Right lobe of liver (tissue), 6 donors: ENCODE measurements around the gene TDRD10. TPM values are rescaled to one million over a fixed set of nuclear protein-coding genes. Genes with fewer than 3 reads are reported as not detected.

Source experiments
- ATAC-seq, 4 donors: fragments of 200-7000 bp; cut with Tn5 transposase; one replicate each; pipeline ENCODE4 v1.9.1; 2020; ENCODE audit warnings: mild to moderate bottlenecking in 4 of 4, moderate library complexity in 4 of 4
- DNase-seq, 3 donors: peaks; one replicate each; pipeline ENCODE4 v3.0.0-alpha.2; 2020
- H3K27ac ChIP-seq, 3 donors: fragments of 200-600 bp; one replicate each; pipeline ENCODE4 v1.8.0; 2022
- H3K27me3 ChIP-seq, 2 donors: fragments of 200-600 bp; one replicate each; pipeline ENCODE4 v1.8.0; 2022
- H3K36me3 ChIP-seq, 4 donors: fragments of 200-600 bp; sonication (generic) in 1 of 4; one replicate each; pipeline versions ENCODE4 v1.5.1 to v1.8.0; 2017 to 2022; ENCODE audit warnings: control low read depth in 1 of 4
- H3K4me1 ChIP-seq, 4 donors: fragments of 200-600 bp; sonication (generic) in 1 of 4; one replicate each; pipeline versions ENCODE4 v1.5.1 to v1.8.0; 2017 to 2022; ENCODE audit warnings: control low read depth in 1 of 4
- H3K4me3 ChIP-seq, 3 donors: fragments of 200-600 bp; one replicate each; pipeline ENCODE4 v1.8.0; 2022
- H3K9me3 ChIP-seq, 4 donors: fragments of 200-600 bp; sonication (generic) in 1 of 4; one replicate each; pipeline versions ENCODE4 v1.5.1 to v1.8.0; 2017 to 2022; ENCODE audit warnings: control low read depth in 1 of 4
- CTCF ChIP-seq, 4 donors: fragments of 200-600 bp in 3 of 4; fragments of 450-650 bp in 1 of 4; IDR thresholded peaks; one replicate each; pipeline versions ENCODE4 v1.5.1 to v1.8.0; 2016 to 2022; ENCODE audit warnings: antibody characterized with exemption in 4 of 4, mild to moderate bottlenecking in 2 of 4
- POLR2A ChIP-seq: fragments of 450-650 bp; IDR thresholded peaks from one replicate; pipeline ENCODE4 v1.6.1; 2017; ENCODE audit warnings: antibody characterized with exemption, mild to moderate bottlenecking
- WGBS: methylation state at CpG from one replicate; pipeline ENCODE4 v1.1.6; 2018; ENCODE audit warnings: low coverage, low lambda C conversion rate; ENCODE audit not compliant: insufficient coverage; ENCODE audit errors: missing lambda C conversion rate; 5-methylcytosine and 5-hydroxymethylcytosine counted together
- intact Hi-C, 2 donors: fragments of 100-400 bp; cut with DNase I; formaldehyde crosslinking; loops; one replicate each; pipeline versions ENCODE4 v1.11.2 to v1.14.1; 2022
- total RNA-seq, 6 experiments: library from RNA; depleted of rRNA in 2 of 6; stranded (reverse); fragments of >200 nt in 2 of 6; fragmentation: NEBNext Ultra II Directional in 3 of 6; extraction: Animal tissue kit (Norgen Biotek cat#: 25700) in 3 of 6; gene quantifications; one replicate each; pipeline versions ENCODE4 v1.1.0 to v1.2.4, GENCODE V29; 2016 to 2023
- donor health status: DM: no; HTN: yes; CAD: no.
- donor health status: DM: no; HTN: no; CAD: no.
- donor health status: DM: no; HTN: no; CAD: no.
- donor health status: DM: no; HTN: yes; CAD: no.
- donor health status: DM: no; HTN: yes; CAD: no.

TDRD10 gene
- total RNA-seq, 6 experiments from 2014 or later = 0.92 to 2.2 (median 1.4) TPM

- WGBS = 70% methylated on average over 5 of the region's 5 CpGs
- no peak for TF ChIP-seq CTCF (IDR thresholded peaks at IDR 0.05)
- TF ChIP-seq POLR2A = no peak
- Histone ChIP-seq H3K27ac (no peak overlapping the region), H3K9me3 (no peaks in the 10 kb centered on the region), H3K36me3 (peaks cover 41 to 100% (median 68%) of the 10 kb centered on the region in 4 donors), H3K4me3 (no peak overlapping the region), H3K27me3 (no peaks in the 10 kb centered on the region), H3K4me1 (no peaks in the 10 kb centered on the region)
- no peak for DNase-seq
- ATAC-seq = no peak
- intact Hi-C loops = no loop called here
These were observed 88.7 kb downstream of the TDRD10 start for GRCh38 chr1:154590756-154591155.

- no peak for ATAC-seq
- intact Hi-C loops = no loop called here
- no peak for DNase-seq
These were observed 89.2 kb downstream of the TDRD10 start for GRCh38 chr1:154591206-154591605.

GRCh38 chr1:154593390-154593789 is 91.4 kb downstream of the TDRD10 start:
- peaks cover 22 to 100% (median 66%) of the 10 kb centered on the region in 4 donors for H3K36me3 ChIP-seq
- ATAC-seq (no peak), DNase-seq (no peak)

More at GRCh38 chr1:154591206-154591605, 89.2 kb downstream of the TDRD10 start:
- WGBS = 89% methylated on average over 3 of the region's 7 CpGs
- no peaks in the 10 kb centered on the region for H3K9me3 ChIP-seq
- peaks cover 39 to 100% (median 67%) of the 10 kb centered on the region in 4 donors for H3K36me3 ChIP-seq
- no peaks in the 10 kb centered on the region for H3K27me3 ChIP-seq
- H3K4me1 ChIP-seq = no peaks in the 10 kb centered on the region
- no peak overlapping the region for H3K27ac ChIP-seq
- no peak overlapping the region for H3K4me3 ChIP-seq
- TF ChIP-seq POLR2A = no peak
- no peak for TF ChIP-seq CTCF (IDR thresholded peaks at IDR 0.05)

GRCh38 chr1:154594811-154595210 is 92.8 kb downstream of the TDRD10 start:
- H3K27ac ChIP-seq = no peak overlapping the region
- H3K4me3 ChIP-seq = no peak overlapping the region
- ATAC-seq (no peak), DNase-seq (no peak)
- H3K27me3 ChIP-seq = no peaks in the 10 kb centered on the region
- H3K9me3 ChIP-seq = no peaks in the 10 kb centered on the region
- H3K4me1 ChIP-seq = no peaks in the 10 kb centered on the region
- intact Hi-C loops = no loop called here
- TF ChIP-seq CTCF (IDR thresholded peaks at IDR 0.05) (no peak), POLR2A (no peak)
- 72% methylated on average over 5 of the region's 7 CpGs for WGBS
- H3K36me3 ChIP-seq = peaks cover 9 to 98% (median 54%) of the 10 kb centered on the region in 4 donors

More at GRCh38 chr1:154593390-154593789, 91.4 kb downstream of the TDRD10 start:
- Histone ChIP-seq H3K4me3 (no peak overlapping the region), H3K27me3 (no peaks in the 10 kb centered on the region), H3K9me3 (no peaks in the 10 kb centered on the region), H3K27ac (no peak overlapping the region), H3K4me1 (no peaks in the 10 kb centered on the region)
- intact Hi-C loops = no loop called here
- no peak for TF ChIP-seq CTCF (IDR thresholded peaks at IDR 0.05)
- TF ChIP-seq POLR2A = no peak

GRCh38 chr1:154595621-154596020 is 93.6 kb downstream of the TDRD10 start:
- ATAC-seq (no peak), DNase-seq (no peak)
- no peak overlapping the region for H3K27ac ChIP-seq
- intact Hi-C loops = no loop called here
- H3K36me3 ChIP-seq = peaks cover 8 to 96% (median 46%) of the 10 kb centered on the region in 4 donors
- no peaks in the 10 kb centered on the region for H3K4me1 ChIP-seq
- TF ChIP-seq CTCF (IDR thresholded peaks at IDR 0.05) (no peak), POLR2A (no peak)
- H3K9me3 ChIP-seq = no peaks in the 10 kb centered on the region
- whole genome bisulfite sequencing = 86% methylated on average over 1 of the region's 1 CpG
- H3K27me3 ChIP-seq = no peaks in the 10 kb centered on the region
- H3K4me3 ChIP-seq = no peak overlapping the region
